Astrocyte of the cerebellum (primary cell): ENCODE data around the gene ANKS1B.

Source experiments
- DNase-seq: peaks from one replicate; pipeline ENCODE4 v3.0.0-alpha.2; 2011; ENCODE audit warnings: low read depth
- H3K4me3 ChIP-seq: 2 replicates; pipeline ENCODE4 v1.5.1; 2011; ENCODE audit warnings: mild to moderate bottlenecking, low read depth, low read length, moderate library complexity
- CTCF ChIP-seq: IDR thresholded peaks from 2 replicates; pipeline ENCODE4 v1.5.1; 2012; ENCODE audit warnings: low read length, low read depth, moderate library complexity, mild to moderate bottlenecking; ENCODE audit errors: missing control alignments
- in situ Hi-C: cut with HindIII; loops from 2 replicates; pipeline ENCODE4 v1.10.0; 2017; ENCODE audit warnings: low sequenced_read_pairs

The ANKS1B gene

GRCh38 chr12:98686603-98687002 is 1298.1 kb downstream of the ANKS1B start:
- no peak for TF ChIP-seq CTCF
- no peak for DNase-seq

More at GRCh38 chr12:98686603-98687002, 1298.1 kb downstream of the ANKS1B start:
- no peak overlapping the region for H3K4me3 ChIP-seq
- in situ Hi-C loops = no loop called here
